GM15510 (cell line): ENCODE measurements around the gene SUPT4H1.

Experiments
- POLR2A ChIP-seq: IDR thresholded peaks from 3 replicates; pipeline ENCODE4 v1.6.1; 2011; ENCODE audit warnings: borderline replicate concordance; ENCODE audit not compliant: insufficient read length; ENCODE audit errors: extremely low read depth

SUPT4H1 gene

GRCh38 chr17:58340405-58340876 lies 11.6 kb downstream of the SUPT4H1 start:
- TF ChIP-seq POLR2A = no peak

GRCh38 chr17:58339755-58340404 lies 12.1 kb downstream of the SUPT4H1 start:
- TF ChIP-seq POLR2A = no peak

DNA sequence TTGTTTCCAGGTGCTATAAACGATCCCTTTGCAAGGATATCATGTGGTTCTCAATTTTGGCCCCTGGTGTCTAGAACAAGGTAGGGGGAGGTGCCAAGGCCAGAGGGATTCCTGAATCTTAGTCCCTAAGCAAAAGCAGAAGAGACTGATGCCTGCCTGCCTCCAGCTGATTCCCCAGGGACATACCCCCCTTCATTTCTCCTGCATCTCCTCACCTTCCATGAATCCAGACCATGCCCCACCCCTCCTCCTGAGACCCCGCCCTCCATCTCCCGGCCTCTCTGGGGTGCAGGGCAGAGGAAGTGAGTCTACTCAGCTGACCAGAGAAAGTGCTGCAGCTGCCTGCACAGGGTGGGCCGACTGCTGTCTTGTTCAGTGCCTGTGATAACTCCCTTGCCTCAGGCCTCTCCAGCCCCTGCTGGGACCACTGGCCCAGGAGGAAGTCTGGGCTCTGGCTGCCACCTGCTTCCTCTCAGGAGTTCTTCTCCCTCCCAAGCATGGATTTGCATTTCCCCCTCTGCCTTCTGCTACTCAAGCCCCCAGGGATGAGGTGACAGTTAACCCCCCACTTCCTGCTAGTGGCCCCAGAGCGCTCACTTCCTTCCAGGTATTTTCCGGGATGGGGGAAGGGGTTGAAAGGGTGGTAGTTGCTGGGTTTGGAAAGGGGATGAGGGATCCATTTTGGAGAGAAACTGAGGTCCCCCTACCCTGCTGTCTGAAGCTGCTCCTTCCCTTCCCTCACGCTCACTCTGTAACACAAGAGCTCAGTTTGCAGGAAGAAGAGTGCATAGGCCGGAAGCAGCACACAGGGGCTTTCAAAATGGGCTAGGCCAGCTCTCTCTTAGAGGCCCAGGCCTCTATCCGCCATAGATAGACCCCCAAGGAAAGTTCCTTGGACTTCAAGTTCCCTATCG lies 12.9 kb downstream of the SUPT4H1 start:
- TF ChIP-seq POLR2A = peak; percentile 95

DNA sequence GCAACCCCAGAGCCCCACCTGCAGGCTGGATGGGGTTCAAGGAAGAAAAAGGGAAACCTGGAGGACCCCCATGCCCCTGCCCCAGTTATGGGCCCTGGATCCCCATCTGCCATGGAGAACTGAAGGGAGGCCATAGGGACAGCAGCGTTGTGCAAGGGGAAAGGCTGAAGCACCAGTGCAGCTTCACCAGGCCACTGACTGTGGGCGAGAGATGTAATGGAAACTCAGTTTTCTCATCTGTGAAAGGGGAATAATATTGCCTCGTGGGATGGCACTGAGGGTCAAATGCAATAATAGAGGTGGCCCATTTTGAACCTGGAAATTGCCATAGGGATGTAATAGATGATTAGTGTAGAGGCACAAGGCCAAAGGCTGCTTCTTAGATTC lies 13.6 kb downstream of the SUPT4H1 start:
- TF ChIP-seq POLR2A = no peak

GRCh38 chr17:58337600-58338453 lies 14.2 kb downstream of the SUPT4H1 start:
- peak; percentile 64 for TF ChIP-seq POLR2A

DNA sequence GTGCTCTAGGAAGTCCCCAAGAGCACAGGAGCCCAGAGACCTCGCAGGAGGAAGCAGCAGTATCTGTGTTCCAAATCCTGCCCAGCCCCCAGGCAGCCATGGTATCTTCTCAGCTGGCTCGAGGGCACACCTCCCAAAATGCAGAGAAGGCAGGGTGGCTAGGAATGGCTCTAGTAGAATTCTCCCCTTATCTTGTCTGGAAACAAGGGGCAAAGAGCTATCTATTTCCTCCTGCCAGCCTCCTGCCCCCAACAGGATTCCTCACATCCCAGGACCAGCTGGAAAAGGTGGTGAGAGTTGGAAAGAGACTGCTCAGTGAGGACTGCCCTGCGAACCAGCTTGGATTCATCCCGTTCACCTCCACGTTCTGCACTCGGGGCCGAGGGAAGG lies 14.8 kb downstream of the SUPT4H1 start:
- no peak for TF ChIP-seq POLR2A

GRCh38 chr17:58336456-58337209 lies 15.4 kb downstream of the SUPT4H1 start:
- TF ChIP-seq POLR2A = peak; percentile 47

DNA sequence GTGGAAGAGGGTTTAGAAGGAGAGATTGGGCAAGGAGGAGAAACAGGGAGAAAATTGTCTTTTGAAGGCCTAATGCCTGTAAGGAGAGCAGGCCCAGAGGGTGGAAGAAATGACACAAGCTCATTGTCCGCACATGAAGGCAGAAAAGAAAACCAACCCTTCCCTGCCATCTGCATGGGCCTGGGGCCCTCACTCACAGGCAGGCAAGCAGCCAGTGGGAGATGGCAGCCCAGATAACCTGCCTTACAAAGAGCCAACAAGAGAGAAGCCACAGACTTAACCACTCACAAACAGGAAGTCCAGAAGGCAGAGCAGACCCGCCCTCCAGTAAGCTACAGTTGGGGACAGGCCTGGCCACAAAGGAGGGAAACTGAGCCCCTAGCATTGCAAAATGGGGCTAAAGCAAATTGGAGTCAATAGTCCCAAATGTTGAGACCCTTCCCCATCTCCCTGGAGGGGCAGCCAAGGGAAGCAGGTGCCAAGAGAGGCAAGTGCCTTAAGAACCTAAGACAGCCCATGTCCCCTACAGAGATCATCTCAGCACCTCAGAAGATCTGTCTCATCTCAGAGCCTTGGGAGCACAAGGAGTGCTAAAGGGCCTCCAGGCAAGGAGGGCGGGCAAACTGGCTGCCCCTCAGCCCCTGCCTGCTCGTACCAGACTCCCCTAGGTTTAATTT lies 16.1 kb downstream of the SUPT4H1 start:
- TF ChIP-seq POLR2A = peak; percentile 92

GRCh38 chr17:58335061-58335731 lies 16.8 kb downstream of the SUPT4H1 start:
- peak; percentile 10 for TF ChIP-seq POLR2A

GRCh38 chr17:58334661-58335060 lies 17.3 kb downstream of the SUPT4H1 start:
- peak; percentile 40 for TF ChIP-seq POLR2A

GRCh38 chr17:58334256-58334655 lies 17.7 kb downstream of the SUPT4H1 start:
- no peak for TF ChIP-seq POLR2A

GRCh38 chr17:58333736-58334207 lies 18.2 kb downstream of the SUPT4H1 start:
- peak; percentile 49 for TF ChIP-seq POLR2A
